ENCODE measurements around the gene DSC3.
"Not testable (repeated sequence)": the region's sequence is repeated elsewhere in the genome, so short reads cannot be mapped to it uniquely, and the experiment has no call there.

The DSC3 gene

DNA sequence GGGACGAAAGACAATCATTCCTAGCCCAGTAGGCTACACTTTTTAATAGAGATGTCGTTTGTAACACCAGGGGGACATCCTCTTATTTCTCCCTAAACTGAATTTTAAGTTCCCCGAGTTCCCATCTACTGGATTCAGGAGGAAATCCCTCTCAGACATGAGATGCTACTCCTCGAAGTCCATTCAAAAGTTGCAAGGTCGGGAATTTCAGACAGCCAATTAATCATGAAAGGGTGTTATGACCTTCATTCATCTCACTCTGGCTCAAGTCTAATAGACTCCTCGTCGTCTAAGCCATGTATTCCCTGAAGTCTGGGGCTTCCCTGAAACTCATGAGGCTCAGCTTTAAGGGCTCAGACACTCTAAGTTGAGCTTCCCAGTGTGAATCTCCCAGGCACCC, 1.2 kb upstream of the DSC3 start:
- no peak for DNase-seq (ENCODE audit: low spot score)
- TF ChIP-seq, protein P1, sequence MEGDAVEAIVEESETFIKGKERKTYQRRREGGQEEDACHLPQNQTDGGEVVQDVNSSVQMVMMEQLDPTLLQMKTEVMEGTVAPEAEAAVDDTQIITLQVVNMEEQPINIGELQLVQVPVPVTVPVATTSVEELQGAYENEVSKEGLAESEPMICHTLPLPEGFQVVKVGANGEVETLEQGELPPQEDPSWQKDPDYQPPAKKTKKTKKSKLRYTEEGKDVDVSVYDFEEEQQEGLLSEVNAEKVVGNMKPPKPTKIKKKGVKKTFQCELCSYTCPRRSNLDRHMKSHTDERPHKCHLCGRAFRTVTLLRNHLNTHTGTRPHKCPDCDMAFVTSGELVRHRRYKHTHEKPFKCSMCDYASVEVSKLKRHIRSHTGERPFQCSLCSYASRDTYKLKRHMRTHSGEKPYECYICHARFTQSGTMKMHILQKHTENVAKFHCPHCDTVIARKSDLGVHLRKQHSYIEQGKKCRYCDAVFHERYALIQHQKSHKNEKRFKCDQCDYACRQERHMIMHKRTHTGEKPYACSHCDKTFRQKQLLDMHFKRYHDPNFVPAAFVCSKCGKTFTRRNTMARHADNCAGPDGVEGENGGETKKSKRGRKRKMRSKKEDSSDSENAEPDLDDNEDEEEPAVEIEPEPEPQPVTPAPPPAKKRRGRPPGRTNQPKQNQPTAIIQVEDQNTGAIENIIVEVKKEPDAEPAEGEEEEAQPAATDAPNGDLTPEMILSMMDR (IDR thresholded peaks at IDR 0.05; ENCODE audit: extremely low read depth, missing control alignments) = no peak

DNA sequence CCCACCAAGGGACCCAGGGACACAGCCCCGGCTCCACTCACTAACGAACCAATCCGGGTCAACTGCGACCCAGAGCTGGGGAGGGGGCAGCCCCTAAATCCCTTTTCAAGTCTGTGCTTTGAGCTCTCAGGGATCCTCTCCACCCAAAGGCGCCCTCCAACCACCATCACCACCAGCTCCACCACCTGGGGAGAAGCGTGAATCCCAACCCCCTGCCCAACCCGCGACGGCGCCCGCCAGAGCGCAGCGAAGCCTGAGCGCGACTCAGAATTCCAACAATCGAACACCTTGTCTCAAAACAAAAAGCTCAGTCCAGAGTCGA, 497 bp downstream of the DSC3 start:
- TF ChIP-seq, protein P1 (IDR thresholded peaks at IDR 0.05; ENCODE audit: extremely low read depth, missing control alignments) = no peak
- no peak for DNase-seq (ENCODE audit: low spot score)

DNA sequence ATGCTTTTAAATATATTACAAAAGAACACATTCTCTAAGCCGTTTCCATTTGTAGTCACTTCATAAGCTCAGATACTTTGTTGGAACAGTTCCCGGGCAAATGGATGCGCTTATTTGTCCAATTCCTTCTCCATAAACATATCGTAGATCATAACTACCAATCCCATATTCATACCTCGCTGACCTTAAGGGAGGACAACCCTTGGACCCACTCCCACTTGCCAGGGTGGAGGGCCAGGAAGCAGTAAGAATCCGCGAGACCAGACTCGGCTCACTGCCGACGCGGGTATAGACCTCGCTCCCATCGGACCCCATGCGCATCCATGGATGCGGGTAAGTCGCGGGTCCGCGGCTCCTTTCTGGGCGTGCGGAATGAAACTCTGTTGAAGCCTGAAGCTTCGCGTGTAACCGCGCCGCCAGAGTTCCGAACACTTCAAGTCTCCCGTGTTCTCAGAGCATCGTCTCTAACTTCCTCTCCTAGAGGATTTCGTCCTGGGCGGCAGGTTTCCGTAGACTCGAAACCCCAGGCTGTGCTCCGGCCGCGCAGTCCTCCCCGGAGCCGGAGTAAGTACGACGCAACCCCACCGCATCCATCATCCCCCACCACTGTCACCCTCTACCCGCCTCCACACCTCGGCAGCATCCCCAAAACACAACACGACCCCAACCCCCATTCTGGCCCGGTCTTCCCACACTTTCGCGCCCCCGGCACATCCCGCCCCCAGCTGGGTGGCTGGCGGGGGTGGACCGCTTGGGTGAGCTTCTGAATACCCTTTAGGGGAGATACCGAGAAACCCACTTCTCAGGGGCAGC, 1.1 kb downstream of the DSC3 start:
- TF ChIP-seq, protein P1 (IDR thresholded peaks at IDR 0.05; ENCODE audit: extremely low read depth, missing control alignments) = no peak
- peak; percentile 25 for DNase-seq (ENCODE audit: low spot score)

DNA sequence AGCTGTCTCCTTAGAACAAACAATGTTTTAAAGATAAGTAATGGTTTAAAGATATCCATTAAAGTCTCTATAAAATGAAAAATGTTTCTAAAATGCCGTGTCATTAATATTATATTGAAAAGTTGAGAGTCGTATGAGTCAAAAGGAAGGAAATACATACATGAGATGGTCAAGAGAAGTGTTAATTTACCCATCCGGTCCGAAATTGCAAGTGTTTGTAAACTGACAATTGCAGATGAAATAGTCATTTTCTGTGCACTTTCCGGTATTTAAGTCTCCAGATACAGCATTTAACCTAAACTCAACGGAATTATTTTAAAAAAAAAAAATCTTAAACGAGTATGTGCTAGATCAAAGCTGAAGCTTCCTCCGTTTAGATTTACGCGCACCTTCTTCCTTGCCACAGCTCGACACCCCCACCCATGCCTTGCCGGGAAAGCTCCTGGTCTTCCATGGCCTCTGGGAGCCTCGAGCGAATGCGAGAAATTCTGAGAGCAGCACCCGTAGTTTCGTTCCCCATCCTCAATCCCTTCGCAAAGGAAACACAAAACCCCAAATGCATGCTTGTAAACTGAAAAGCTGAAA, 1.8 kb downstream of the DSC3 start:
- TF ChIP-seq, protein P1 (IDR thresholded peaks at IDR 0.05; ENCODE audit: extremely low read depth, missing control alignments) = no peak
- peak; percentile 21 for DNase-seq (ENCODE audit: low spot score)

DNA sequence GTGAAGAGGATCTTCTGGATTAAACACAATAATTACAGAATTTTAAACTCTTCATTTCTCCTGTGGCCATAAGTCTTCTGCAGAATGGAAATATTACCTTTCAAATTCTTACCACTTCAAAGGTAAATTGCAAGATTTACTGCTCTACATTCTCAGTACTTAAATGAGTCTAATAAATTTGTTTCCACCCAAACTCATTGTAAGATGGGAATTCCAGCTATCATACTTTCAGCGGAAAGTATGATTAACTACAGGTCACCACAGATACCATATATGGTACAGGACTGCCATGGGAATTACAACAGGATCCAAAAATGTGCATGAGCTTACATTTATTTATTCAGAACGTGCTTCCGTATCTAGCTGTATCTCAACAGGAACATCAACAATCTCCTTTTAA, 3.1 kb downstream of the DSC3 start:
- DNase-seq (ENCODE audit: low spot score) = no peak

DNA sequence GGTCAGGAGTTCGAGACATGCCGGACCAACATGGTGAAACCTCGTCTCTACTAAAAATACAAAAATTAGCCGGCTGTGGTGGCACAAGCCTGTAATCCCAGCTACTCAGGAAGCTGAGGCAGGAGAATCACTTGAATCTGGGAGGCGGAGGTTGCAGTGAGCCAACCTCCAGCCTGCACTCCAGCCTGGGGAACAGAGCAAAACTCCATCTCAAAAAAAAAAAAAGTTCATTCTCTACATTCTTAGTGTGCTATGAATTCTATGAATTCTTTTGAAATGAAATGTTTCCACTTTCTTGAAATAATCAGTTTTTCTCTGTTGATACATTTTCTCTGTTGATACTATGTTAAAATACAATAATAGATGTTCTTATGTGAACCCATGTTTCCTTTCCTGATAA, 4.9 kb downstream of the DSC3 start:
- not testable (repeated sequence) for DNase-seq (ENCODE audit: low spot score)

More for the DNA sequence above, 3.1 kb downstream of the DSC3 start:
- TF ChIP-seq, protein P1 (IDR thresholded peaks at IDR 0.05; ENCODE audit: extremely low read depth, missing control alignments) = no peak

DNA sequence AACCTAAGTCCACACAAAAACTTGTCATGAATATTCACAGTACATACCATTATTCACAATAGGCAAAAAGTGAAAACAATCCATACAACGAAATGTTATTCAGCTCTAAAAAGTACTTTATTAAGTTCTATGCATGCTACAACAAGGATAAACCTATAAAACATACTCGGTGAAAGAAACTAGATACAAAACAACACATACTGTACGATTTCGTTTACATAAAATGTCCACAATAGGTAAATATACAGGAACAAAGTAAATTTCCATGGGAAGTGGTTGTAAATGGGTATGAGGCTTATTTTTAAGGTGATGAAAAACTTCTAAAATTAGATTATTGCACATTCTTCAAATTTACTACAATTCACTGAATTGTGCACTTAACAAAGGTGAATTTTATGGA, 8.0 kb downstream of the DSC3 start:
- no peak for DNase-seq (ENCODE audit: low spot score)
- TF ChIP-seq, protein P1 (IDR thresholded peaks at IDR 0.05; ENCODE audit: extremely low read depth, missing control alignments) = no peak

All from GM20000 (cell line).